Heart left ventricle (tissue), 13 donors: ENCODE data around the gene ZNF709.

ENCODE experiments used
- CTCF ChIP-seq, 12 donors: fragments of 200-600 bp; sonication (generic) in 4 of 12; IDR thresholded peaks; one replicate each; pipeline versions ENCODE4 v1.5.0 to v1.8.0; 2018 to 2022; ENCODE audit warnings: antibody characterized with exemption in 12 of 12, mild to moderate bottlenecking in 5 of 12
- POLR2A ChIP-seq, 2 donors: fragments of 450-650 bp; IDR thresholded peaks; one replicate each; pipeline ENCODE4 v1.6.1; 2017; ENCODE audit warnings: antibody characterized with exemption in 2 of 2, mild to moderate bottlenecking in 2 of 2, moderate library complexity in 2 of 2
- donor health status: ischemic (EF 13 %, LVEDD 7.1; RV severe dilation, severe dysfunction).
- donor health status: DM: no; HTN: yes; CAD: no.
- donor health status: DM: no; HTN: no; CAD: no.
- donor health status: ischemic (EF 25% LVEDD 6.9; RV normal size, moderate dysfunction).
- donor health status: ischemic (EF 25% LVEDD 5.7; RV mildly dilated, moderate dysfunction).
- donor health status: ischemic (EF 35%, LVEDD 5.7; RV mildly dilated, moderate dysfunction).
- donor health status: nonischemic (EF 11% LVEDD 7.7; RV severe dilation, severe dysfunction).
- donor health status: DM: yes; HTN: yes; CAD: no.
- donor health status: PGD.
- donor health status: ischemic (EF 29% LVEDD 5.4; RV normal size, mild dysfunction).
- donor health status: nonischemic (EF 23%, LVEDD 6.1; RV moderate dilation, normal function).

GRCh38 chr19:12484371-12485051 is at the start of gene ZNF709:
- TF ChIP-seq CTCF (IDR thresholded peaks at IDR 0.05) (no peak), POLR2A (IDR thresholded peaks at IDR 0.05) (peak in 1 of 2 donors; percentile 51)
